MM.1S (cell line): ENCODE results near the gene LRIG3.

Experiments
- CTCF ChIP-seq: fragments of 300-600 bp; sonication (generic); IDR thresholded peaks from 2 replicates; pipeline ENCODE4 v1.5.1; 2016; ENCODE audit warnings: antibody characterized with exemption, low read length, mixed read lengths
- EZH2 ChIP-seq: fragments of 300-600 bp; sonication (generic); optimal IDR thresholded peaks from 2 replicates; pipeline ENCODE3; 2017; ENCODE audit warnings: low read depth, mild to moderate bottlenecking, antibody characterized with exemption, low read length, mixed read lengths
- EZH2phosphoT487 ChIP-seq: fragments of 300-600 bp; sonication (generic); IDR thresholded peaks from 2 replicates; pipeline ENCODE4 v1.6.1; 2018; ENCODE audit warnings: antibody characterized with exemption, low read length

GRCh38 chr12:58925111-58925611 lies 4.9 kb upstream of the LRIG3 start:
- no peak for TF ChIP-seq EZH2
- no peak for TF ChIP-seq CTCF
- no peak for TF ChIP-seq EZH2phosphoT487
